ENCODE data around the gene PRIMA1.

GRCh38 chr14:93720076-93720815 is 68.0 kb downstream of the PRIMA1 start:
- TF ChIP-seq CTCF (IDR thresholded peaks at IDR 0.05) (no peak), POLR2A (IDR thresholded peaks at IDR 0.05) (no peak)
